Right atrium auricular region (tissue), 2 donors: ENCODE data around the gene BCAS1. TPM values are rescaled to one million over a fixed set of nuclear protein-coding genes. Genes with fewer than 3 reads are reported as not detected.

Experiments
- DNase-seq: peaks from one replicate; pipeline ENCODE4 v3.0.0-alpha.2; 2019; ENCODE audit warnings: low spot score
- H3K27ac ChIP-seq, 2 donors: fragments of 200-600 bp; sonication (generic); 1 replicate in 1 of 2; 2 replicates in 1 of 2; pipeline ENCODE4 v1.5.1; 2016 to 2019
- H3K27me3 ChIP-seq, 2 donors: fragments of 200-600 bp; sonication (generic); one replicate each; pipeline versions ENCODE4 v1.5.1 to v1.6.0; 2017 to 2019
- H3K36me3 ChIP-seq: fragments of 200-600 bp; sonication (generic); one replicate; pipeline ENCODE4 v1.5.1; 2016
- H3K4me1 ChIP-seq, 2 donors: fragments of 200-600 bp; sonication (generic); one replicate each; pipeline versions ENCODE4 v1.5.1 to v1.6.0; 2017 to 2019
- H3K4me3 ChIP-seq, 2 donors: fragments of 200-600 bp; sonication (generic); 1 replicate in 1 of 2; 2 replicates in 1 of 2; pipeline ENCODE4 v1.5.1; 2017 to 2019; ENCODE audit warnings: mild to moderate bottlenecking in 1 of 2, moderate library complexity in 1 of 2
- H3K9me3 ChIP-seq, 2 donors: fragments of 200-600 bp; sonication (generic); one replicate each; pipeline ENCODE4 v1.5.1; 2019
- CTCF ChIP-seq, 2 donors: fragments of 200-600 bp; sonication (generic); IDR thresholded peaks; one replicate each; pipeline ENCODE4 v1.5.1; 2019; ENCODE audit warnings: antibody characterized with exemption in 2 of 2
- total RNA-seq, 2 donors: library from RNA; depleted of rRNA; stranded (reverse); fragments of >200 nt; gene quantifications; one replicate each; pipeline ENCODE4 v1.1.0, GENCODE V29; 2016

Gene BCAS1
- total RNA-seq, 2 donors from 2014 or later = not detected

DNA sequence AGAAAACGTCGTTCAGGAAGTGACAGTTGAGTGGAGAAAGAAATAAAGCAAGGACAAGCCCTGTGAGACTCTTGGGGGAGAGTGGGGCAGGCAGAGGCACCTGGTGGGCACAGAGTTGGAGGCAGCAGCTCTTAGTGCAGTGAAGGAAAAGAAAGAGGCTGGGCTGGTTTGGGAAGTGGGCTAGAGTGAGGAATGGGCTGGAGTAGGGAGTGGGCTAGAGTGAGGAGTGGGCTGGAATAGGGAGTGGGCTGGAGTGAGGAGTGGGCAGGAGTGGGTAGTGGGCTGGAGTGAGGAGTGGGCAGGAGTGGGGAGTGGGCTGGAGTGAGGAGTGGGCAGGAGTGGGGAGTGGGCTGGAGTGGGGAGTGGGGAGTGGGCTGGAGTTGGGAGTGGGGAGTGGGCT is 43.7 kb upstream of the BCAS1 start:
- no peaks in the 10 kb centered on the region for H3K4me1 ChIP-seq
- no peaks in the 10 kb centered on the region for H3K27me3 ChIP-seq
- H3K27ac ChIP-seq = no peak overlapping the region
- DNase-seq = no peak
- no peaks in the 10 kb centered on the region for H3K36me3 ChIP-seq
- TF ChIP-seq CTCF (IDR thresholded peaks at IDR 0.05) = no peak
- H3K4me3 ChIP-seq = no peak overlapping the region
- no peaks in the 10 kb centered on the region for H3K9me3 ChIP-seq

- Histone ChIP-seq H3K27ac (no peak overlapping the region), H3K4me3 (no peak overlapping the region)
- no peak for TF ChIP-seq CTCF (IDR thresholded peaks at IDR 0.05)
These were observed 43.2 kb upstream of the BCAS1 start for GRCh38 chr20:54113566-54113965.

GRCh38 chr20:54112221-54112884 is 42.0 kb upstream of the BCAS1 start:
- H3K27me3 ChIP-seq = no peaks in the 10 kb centered on the region
- no peak for DNase-seq
- H3K27ac ChIP-seq = no peak overlapping the region
- no peaks in the 10 kb centered on the region for H3K4me1 ChIP-seq
- no peak for TF ChIP-seq CTCF (IDR thresholded peaks at IDR 0.05)
- H3K9me3 ChIP-seq = no peaks in the 10 kb centered on the region
- no peaks in the 10 kb centered on the region for H3K36me3 ChIP-seq
- no peak overlapping the region for H3K4me3 ChIP-seq

More at GRCh38 chr20:54113566-54113965, 43.2 kb upstream of the BCAS1 start:
- no peak for DNase-seq
- no peaks in the 10 kb centered on the region for H3K9me3 ChIP-seq
- no peaks in the 10 kb centered on the region for H3K27me3 ChIP-seq
- no peaks in the 10 kb centered on the region for H3K36me3 ChIP-seq
- no peaks in the 10 kb centered on the region for H3K4me1 ChIP-seq

GRCh38 chr20:54111460-54111859 is 41.1 kb upstream of the BCAS1 start:
- no peaks in the 10 kb centered on the region for H3K9me3 ChIP-seq
- no peak overlapping the region for H3K4me3 ChIP-seq
- TF ChIP-seq CTCF (IDR thresholded peaks at IDR 0.05) = no peak

DNA sequence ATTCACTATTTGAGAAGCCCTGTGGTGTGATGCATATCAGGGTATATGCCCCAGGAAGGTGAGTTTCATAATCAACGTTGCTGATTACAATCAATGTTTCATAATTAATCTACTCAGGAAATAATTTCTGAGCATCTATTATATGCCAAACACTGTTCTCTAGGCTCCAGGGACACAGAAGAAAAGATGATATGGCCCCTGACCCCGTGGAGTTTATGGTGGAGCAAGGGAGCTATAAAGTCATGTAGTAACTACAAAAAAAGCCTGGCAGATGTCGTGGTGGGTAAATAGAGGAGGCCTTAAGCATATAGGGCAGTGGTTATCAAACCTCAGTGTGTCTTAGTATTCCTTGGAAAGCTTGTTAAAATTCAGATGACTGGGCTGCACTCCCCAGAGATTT is 40.1 kb upstream of the BCAS1 start:
- H3K27ac ChIP-seq = no peak overlapping the region
- no peak for DNase-seq
- no peaks in the 10 kb centered on the region for H3K9me3 ChIP-seq
- H3K4me1 ChIP-seq = no peaks in the 10 kb centered on the region
- H3K4me3 ChIP-seq = no peak overlapping the region
- no peaks in the 10 kb centered on the region for H3K36me3 ChIP-seq
- TF ChIP-seq CTCF (IDR thresholded peaks at IDR 0.05) = no peak
- H3K27me3 ChIP-seq = no peaks in the 10 kb centered on the region

More at GRCh38 chr20:54111460-54111859, 41.1 kb upstream of the BCAS1 start:
- Histone ChIP-seq H3K4me1 (no peaks in the 10 kb centered on the region), H3K27me3 (no peaks in the 10 kb centered on the region), H3K27ac (no peak overlapping the region), H3K36me3 (no peaks in the 10 kb centered on the region)
- DNase-seq = no peak

GRCh38 chr20:54110041-54110440 is 39.6 kb upstream of the BCAS1 start:
- H3K36me3 ChIP-seq = no peaks in the 10 kb centered on the region
- no peak for TF ChIP-seq CTCF (IDR thresholded peaks at IDR 0.05)
- no peak overlapping the region for H3K27ac ChIP-seq
- no peaks in the 10 kb centered on the region for H3K27me3 ChIP-seq
- no peak for DNase-seq
- H3K4me3 ChIP-seq = no peak overlapping the region
- no peaks in the 10 kb centered on the region for H3K9me3 ChIP-seq
- H3K4me1 ChIP-seq = no peaks in the 10 kb centered on the region
